Kidney epithelial cell (primary cell): ENCODE results near the gene CNTN5. TPM values are rescaled to one million over a fixed set of nuclear protein-coding genes. Genes with fewer than 3 reads are reported as not detected.

Experiments used
- DNase-seq: peaks from one replicate; pipeline ENCODE4 v3.0.0-alpha.2; 2010; ENCODE audit warnings: low read depth
- H3K27me3 ChIP-seq: 2 replicates; pipeline ENCODE4 v1.6.0; 2011; ENCODE audit warnings: low read length; ENCODE audit not compliant: control insufficient read depth, insufficient read depth
- H3K36me3 ChIP-seq: 2 replicates; pipeline ENCODE4 v1.5.1; 2011; ENCODE audit warnings: low read length; ENCODE audit not compliant: control insufficient read depth, insufficient read depth
- H3K4me3 ChIP-seq: 2 replicates; pipeline ENCODE4 v1.5.1; 2011; ENCODE audit warnings: low read depth, mild to moderate bottlenecking, control low read depth, low read length
- CTCF ChIP-seq: IDR thresholded peaks from 2 replicates; pipeline ENCODE4 v1.5.1; 2011; ENCODE audit warnings: mild to moderate bottlenecking, moderate library complexity, low read length, control low read depth, inconsistent platforms; ENCODE audit not compliant: insufficient read depth, poor library complexity, severe bottlenecking
- total RNA-seq: library from RNA; depleted of rRNA; stranded (reverse); fragments of >200 nt; gene quantifications from 2 replicates; pipeline ENCODE4 v1.2.3, GENCODE V29; 2015

CNTN5 gene
- total RNA-seq, 1 donor from 2014 or later: 0.29 TPM

DNA sequence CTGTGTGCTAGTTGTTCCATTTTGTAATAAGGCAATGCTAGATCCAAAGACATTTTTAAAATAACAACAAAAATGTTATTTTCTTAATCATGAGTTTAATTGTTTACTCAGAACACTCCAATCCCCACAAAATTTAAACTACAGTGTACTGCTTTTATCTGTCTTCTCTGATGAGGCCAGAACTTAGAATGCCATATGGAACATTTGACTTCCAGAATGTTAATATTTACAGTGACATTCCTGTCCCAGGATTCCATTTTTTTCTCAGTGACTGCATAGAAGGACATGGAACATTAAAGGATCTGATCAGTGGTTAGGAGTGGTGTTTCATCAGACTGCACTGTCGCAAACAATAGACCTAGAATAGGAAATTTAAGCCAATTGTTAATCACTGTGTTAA, 1171.4 kb downstream of the CNTN5 start:
- no peak for TF ChIP-seq CTCF
- Histone ChIP-seq H3K36me3 (no peaks in the 10 kb centered on the region), H3K27me3 (no peaks in the 10 kb centered on the region), H3K4me3 (no peak overlapping the region)
- DNase-seq: no peak

- TF ChIP-seq CTCF: no peak
- Histone ChIP-seq H3K27me3 (no peaks in the 10 kb centered on the region), H3K4me3 (no peak overlapping the region), H3K36me3 (no peaks in the 10 kb centered on the region)
- no peak for DNase-seq
Measured at GRCh38 chr11:100203789-100204188, 1183.0 kb downstream of the CNTN5 start.

DNA sequence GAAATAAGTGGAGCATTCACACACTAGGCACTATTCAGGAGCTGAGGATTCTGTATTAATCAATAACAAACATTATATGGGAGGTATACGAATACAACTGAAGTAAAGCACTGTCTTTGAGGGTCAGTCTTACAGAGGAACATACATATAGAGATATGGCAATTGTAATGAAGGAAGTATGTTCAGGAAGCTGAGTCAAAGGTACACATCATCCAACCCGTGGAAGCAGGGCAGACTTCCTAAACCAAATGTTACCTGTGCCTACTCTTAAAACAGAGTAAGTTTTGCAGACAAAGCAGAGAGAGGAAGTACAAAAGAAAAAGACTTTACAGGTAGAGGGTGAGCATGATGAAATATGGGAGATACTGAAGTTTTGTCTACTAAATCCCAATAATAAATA, 1185.2 kb downstream of the CNTN5 start:
- Histone ChIP-seq H3K36me3 (no peaks in the 10 kb centered on the region), H3K4me3 (no peak overlapping the region), H3K27me3 (no peaks in the 10 kb centered on the region)
- TF ChIP-seq CTCF: no peak
- no peak for DNase-seq

GRCh38 chr11:100208207-100208606, 1187.5 kb downstream of the CNTN5 start:
- no peaks in the 10 kb centered on the region for H3K27me3 ChIP-seq
- no peak for DNase-seq
- no peaks in the 10 kb centered on the region for H3K36me3 ChIP-seq
- no peak for TF ChIP-seq CTCF
- no peak overlapping the region for H3K4me3 ChIP-seq

- Histone ChIP-seq H3K36me3 (no peaks in the 10 kb centered on the region), H3K27me3 (no peaks in the 10 kb centered on the region), H3K4me3 (no peak overlapping the region)
- DNase-seq: no peak
- TF ChIP-seq CTCF: no peak
Measured at GRCh38 chr11:100214791-100215190, 1194.0 kb downstream of the CNTN5 start.

DNA sequence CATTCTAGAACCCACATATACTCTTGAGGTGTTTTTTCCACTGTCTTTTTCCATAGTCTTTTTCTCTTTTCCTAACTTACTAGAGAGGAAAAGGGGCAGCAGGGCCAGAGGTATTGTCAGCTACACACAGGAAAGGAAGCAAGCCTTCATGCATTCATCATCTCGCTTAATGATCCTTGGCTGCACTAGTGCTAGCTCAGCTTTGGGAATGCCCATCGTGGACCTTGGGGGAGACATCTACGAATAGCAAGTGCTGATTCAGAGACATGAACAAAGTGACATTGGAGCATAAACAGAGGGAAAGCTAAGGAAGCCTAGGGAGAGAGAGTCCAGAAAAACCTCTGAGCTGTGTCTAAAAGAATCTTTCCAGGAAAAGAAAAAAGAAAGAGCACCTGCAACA, 1200.1 kb downstream of the CNTN5 start:
- peak; percentile 41 for DNase-seq
- Histone ChIP-seq H3K36me3 (no peaks in the 10 kb centered on the region), H3K4me3 (no peak overlapping the region), H3K27me3 (no peaks in the 10 kb centered on the region)
- no peak for TF ChIP-seq CTCF
